Breast epithelium (tissue), 4 donors: ENCODE results near the gene CDK4. TPM values are rescaled to one million over a fixed set of nuclear protein-coding genes. Genes with fewer than 3 reads are reported as not detected.

Experiments
- DNase-seq, 2 donors: peaks; one replicate each; pipeline ENCODE4 v3.0.0-alpha.2; 2019; ENCODE audit warnings: low spot score in 2 of 2
- H3K27ac ChIP-seq, 2 donors: fragments of 200-600 bp; sonication (generic) in 1 of 2; one replicate each; pipeline ENCODE4 v1.5.1; 2016 to 2019; ENCODE audit warnings: mild to moderate bottlenecking in 1 of 2
- H3K27me3 ChIP-seq, 2 donors: fragments of 200-600 bp; sonication (generic) in 1 of 2; one replicate each; pipeline versions ENCODE4 v1.5.1 to v1.6.0; 2017 to 2019; ENCODE audit warnings: control low read depth in 1 of 2, mild to moderate bottlenecking in 1 of 2
- H3K36me3 ChIP-seq: fragments of 200-600 bp; one replicate; pipeline ENCODE4 v1.5.1; 2019
- H3K4me1 ChIP-seq, 2 donors: fragments of 200-600 bp; sonication (generic); one replicate each; pipeline ENCODE4 v1.5.1; 2016 to 2019; ENCODE audit warnings: control low read depth in 1 of 2
- H3K4me3 ChIP-seq, 3 donors: fragments of 200-600 bp; sonication (generic); 1 replicate in 2 of 3; 2 replicates in 1 of 3; pipeline ENCODE4 v1.5.1; 2016 to 2019; ENCODE audit warnings: mild to moderate bottlenecking in 3 of 3, moderate library complexity in 2 of 3
- H3K9me3 ChIP-seq, 2 donors: fragments of 200-600 bp; sonication (generic) in 1 of 2; one replicate each; pipeline ENCODE4 v1.5.1; 2016 to 2019; ENCODE audit warnings: control low read depth in 1 of 2
- POLR2A ChIP-seq: fragments of 450-650 bp; IDR thresholded peaks from one replicate; pipeline ENCODE4 v1.6.1; 2016; ENCODE audit warnings: antibody characterized with exemption, mild to moderate bottlenecking, moderate library complexity
- POLR2AphosphoS5 ChIP-seq, 3 donors: sonication (generic); formaldehyde crosslinking; IDR thresholded peaks; one replicate each; pipeline ENCODE4 v1.6.1; 2017; ENCODE audit warnings: antibody characterized with exemption in 3 of 3
- intact Hi-C: fragments of 100-400 bp; cut with DNase I; formaldehyde crosslinking; loops from one replicate; pipeline ENCODE4 v1.15.1; 2023; ENCODE audit warnings: low total_unique reads
- total RNA-seq, 3 donors: library from RNA; depleted of rRNA; stranded (reverse); fragments of >200 nt; gene quantifications; one replicate each; pipeline ENCODE4 v1.1.0, GENCODE V29; 2016
- TF ChIP-seq, protein P1 (sequence below), 3 donors: fragments of 450-650 bp; IDR thresholded peaks; one replicate each; pipeline ENCODE4 v1.5.1; 2016 to 2017; ENCODE audit warnings: antibody characterized with exemption in 3 of 3, mild to moderate bottlenecking in 3 of 3, moderate library complexity in 3 of 3

CDK4 gene
- total RNA-seq, 3 donors from 2014 or later: 105 to 136 (median 109) TPM

DNA sequence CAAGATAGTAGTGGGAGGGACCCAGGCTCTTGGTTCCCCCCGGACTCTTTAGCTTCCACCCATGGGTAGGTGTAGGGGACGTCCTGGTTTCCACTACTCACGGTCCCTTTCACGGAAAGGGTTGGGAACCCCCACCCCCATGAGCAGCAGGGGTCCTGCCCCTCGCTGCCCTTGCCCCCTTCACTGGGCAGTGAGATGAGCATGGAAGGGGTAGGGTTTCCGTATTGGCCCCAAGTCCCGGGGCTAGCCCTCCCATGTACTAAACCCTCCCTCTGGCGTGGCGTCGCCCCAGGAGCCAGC, 26.3 kb downstream of the CDK4 start:
- intact Hi-C loops: no loop called here

GRCh38 chr12:57724936-57725740, 27.0 kb downstream of the CDK4 start:
- H3K4me3 ChIP-seq: peak overlapping the region in 1 of 3 donors; percentile 82
- H3K9me3 ChIP-seq: no peaks in the 10 kb centered on the region
- peak in 1 of 2 donors; percentile 14 for DNase-seq
- intact Hi-C loops: no loop called here
- peaks cover 0 to 5% of the 10 kb centered on the region in 2 donors for H3K4me1 ChIP-seq
- no peak overlapping the region for H3K27ac ChIP-seq
- TF ChIP-seq, protein P1, sequence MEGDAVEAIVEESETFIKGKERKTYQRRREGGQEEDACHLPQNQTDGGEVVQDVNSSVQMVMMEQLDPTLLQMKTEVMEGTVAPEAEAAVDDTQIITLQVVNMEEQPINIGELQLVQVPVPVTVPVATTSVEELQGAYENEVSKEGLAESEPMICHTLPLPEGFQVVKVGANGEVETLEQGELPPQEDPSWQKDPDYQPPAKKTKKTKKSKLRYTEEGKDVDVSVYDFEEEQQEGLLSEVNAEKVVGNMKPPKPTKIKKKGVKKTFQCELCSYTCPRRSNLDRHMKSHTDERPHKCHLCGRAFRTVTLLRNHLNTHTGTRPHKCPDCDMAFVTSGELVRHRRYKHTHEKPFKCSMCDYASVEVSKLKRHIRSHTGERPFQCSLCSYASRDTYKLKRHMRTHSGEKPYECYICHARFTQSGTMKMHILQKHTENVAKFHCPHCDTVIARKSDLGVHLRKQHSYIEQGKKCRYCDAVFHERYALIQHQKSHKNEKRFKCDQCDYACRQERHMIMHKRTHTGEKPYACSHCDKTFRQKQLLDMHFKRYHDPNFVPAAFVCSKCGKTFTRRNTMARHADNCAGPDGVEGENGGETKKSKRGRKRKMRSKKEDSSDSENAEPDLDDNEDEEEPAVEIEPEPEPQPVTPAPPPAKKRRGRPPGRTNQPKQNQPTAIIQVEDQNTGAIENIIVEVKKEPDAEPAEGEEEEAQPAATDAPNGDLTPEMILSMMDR (IDR thresholded peaks at IDR 0.05): no peak
- TF ChIP-seq POLR2AphosphoS5 (IDR thresholded peaks at IDR 0.05) (no peak), POLR2A (no peak)
- no peaks in the 10 kb centered on the region for H3K36me3 ChIP-seq
- H3K27me3 ChIP-seq: no peaks in the 10 kb centered on the region

More for the DNA sequence above, 26.3 kb downstream of the CDK4 start:
- Histone ChIP-seq H3K27me3 (no peaks in the 10 kb centered on the region), H3K4me1 (peaks cover 0 to 5% of the 10 kb centered on the region in 2 donors), H3K36me3 (no peaks in the 10 kb centered on the region), H3K9me3 (no peaks in the 10 kb centered on the region), H3K4me3 (peak overlapping the region; percentile 57 to 86 (median 82)), H3K27ac (peak overlapping the region; percentile 80 to 91)
- no peak for DNase-seq
- TF ChIP-seq POLR2AphosphoS5 (IDR thresholded peaks at IDR 0.05) (no peak), POLR2A (no peak)
- TF ChIP-seq, protein P1 (IDR thresholded peaks at IDR 0.05): no peak

GRCh38 chr12:57724003-57724935, 27.8 kb downstream of the CDK4 start:
- H3K27me3 ChIP-seq: no peaks in the 10 kb centered on the region
- no peaks in the 10 kb centered on the region for H3K36me3 ChIP-seq
- H3K27ac ChIP-seq: no peak overlapping the region
- H3K9me3 ChIP-seq: no peaks in the 10 kb centered on the region
- peaks cover 0 to 5% of the 10 kb centered on the region in 2 donors for H3K4me1 ChIP-seq
- TF ChIP-seq, protein P1 (IDR thresholded peaks at IDR 0.05): no peak
- TF ChIP-seq POLR2AphosphoS5 (IDR thresholded peaks at IDR 0.05): no peak
- TF ChIP-seq POLR2A: no peak
- DNase-seq: peak in 1 of 2 donors; percentile 13
- H3K4me3 ChIP-seq: no peak overlapping the region
- intact Hi-C loops: no loop called here

DNA sequence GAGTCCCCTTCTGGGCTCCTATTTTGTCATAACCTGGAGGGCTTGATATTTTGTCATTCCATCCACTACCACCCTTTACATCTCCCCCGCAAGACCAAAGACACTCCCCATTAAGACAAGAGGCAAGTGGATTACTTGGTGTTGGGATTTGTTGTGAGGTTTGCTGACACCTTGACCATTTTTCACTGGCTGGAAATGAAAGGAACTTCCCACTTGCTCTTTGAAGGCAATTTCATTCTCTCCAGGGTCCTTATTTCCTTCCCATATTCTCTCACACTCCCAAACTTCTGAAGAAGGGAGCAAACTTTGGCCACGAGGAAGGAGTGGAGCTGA, 28.5 kb downstream of the CDK4 start:
- no peak for DNase-seq
- no peak overlapping the region for H3K4me3 ChIP-seq
- no peak overlapping the region for H3K27ac ChIP-seq
- no peaks in the 10 kb centered on the region for H3K36me3 ChIP-seq
- peaks cover 0 to 5% of the 10 kb centered on the region in 2 donors for H3K4me1 ChIP-seq
- no peaks in the 10 kb centered on the region for H3K27me3 ChIP-seq
- TF ChIP-seq, protein P1 (IDR thresholded peaks at IDR 0.05): no peak
- TF ChIP-seq POLR2AphosphoS5 (IDR thresholded peaks at IDR 0.05): no peak
- TF ChIP-seq POLR2A: no peak
- intact Hi-C loops: no loop called here
- no peaks in the 10 kb centered on the region for H3K9me3 ChIP-seq
